IgD-negative memory B cell (primary cell): ENCODE measurements around the gene RIPOR2. TPM values are rescaled to one million over a fixed set of nuclear protein-coding genes. Genes with fewer than 3 reads are reported as not detected.

ENCODE experiments used
- H3K27ac Mint-ChIP-seq, 3 donors: one replicate each; pipeline ENCODE4 v1.8.0; 2020 to 2022; ENCODE audit warnings: mild to moderate bottlenecking in 3 of 3, mixed read lengths in 3 of 3, moderate library complexity in 1 of 3
- H3K27me3 Mint-ChIP-seq: one replicate; pipeline ENCODE4 v1.8.0; 2021; ENCODE audit warnings: mixed read lengths
- H3K36me3 Mint-ChIP-seq: one replicate; pipeline ENCODE4 v1.8.0; 2020; ENCODE audit warnings: mild to moderate bottlenecking, mixed read lengths
- H3K4me1 Mint-ChIP-seq, 3 donors: one replicate each; pipeline ENCODE4 v1.8.0; 2020 to 2022; ENCODE audit warnings: mixed read lengths in 3 of 3, mild to moderate bottlenecking in 1 of 3
- H3K4me3 Mint-ChIP-seq, 4 donors: one replicate each; pipeline ENCODE4 v1.8.0; 2020 to 2022; ENCODE audit warnings: mild to moderate bottlenecking in 4 of 4, mixed read lengths in 4 of 4, moderate library complexity in 3 of 4
- H3K9me3 Mint-ChIP-seq, 3 donors: one replicate each; pipeline ENCODE4 v1.8.0; 2020 to 2021; ENCODE audit warnings: mixed read lengths in 3 of 3, mild to moderate bottlenecking in 1 of 3
- polyA plus RNA-seq: library from polyadenylated mRNA; unstranded; fragments of 300-500 nt; fragmentation: Illumina TruSeq; gene quantifications from one replicate; pipeline ENCODE4 v1.2.3, GENCODE V29; 2021

Gene RIPOR2
- polyA plus RNA-seq, 1 donor from 2014 or later, result 561 TPM

DNA sequence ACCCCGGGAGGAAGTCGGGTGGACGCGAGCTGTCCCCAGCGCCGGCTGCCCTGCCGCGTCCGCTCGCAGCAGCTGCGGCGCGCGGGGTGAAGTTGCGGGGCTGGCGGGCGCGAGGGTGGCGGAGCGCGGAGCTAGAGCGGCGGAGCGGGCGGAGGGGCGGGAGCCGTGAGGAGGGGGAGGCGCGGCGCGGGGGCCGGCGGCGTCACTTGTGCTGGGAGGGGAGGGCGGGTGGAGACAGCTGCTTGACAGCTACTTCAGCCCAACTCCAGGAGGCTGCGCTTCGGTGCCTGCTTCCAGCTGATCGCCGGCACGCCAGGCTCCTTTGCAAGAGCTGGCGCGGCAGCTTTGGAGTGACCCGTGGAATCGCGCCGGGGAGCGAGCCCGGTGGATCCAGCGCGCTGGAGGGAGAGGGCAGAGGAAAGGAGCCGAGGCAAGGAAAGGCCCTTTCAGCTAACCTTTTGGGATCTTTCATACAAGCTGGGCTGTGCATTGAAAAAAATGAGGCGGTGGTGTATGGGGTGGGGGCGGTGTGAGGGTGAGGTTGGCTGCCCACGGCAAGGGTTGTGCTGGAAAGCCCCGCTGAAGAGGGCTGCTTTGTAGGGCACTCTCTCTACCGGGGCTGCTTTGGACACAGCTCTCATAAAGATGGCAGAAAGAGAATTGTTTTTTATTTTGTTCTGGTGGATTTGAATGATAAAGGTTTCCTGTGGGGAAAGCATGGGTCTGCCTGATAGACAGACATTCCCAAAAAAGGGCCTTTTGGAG, 24.6 kb downstream of the RIPOR2 start:
- Mint-ChIP-seq H3K4me3 (peak overlapping the region; percentile 83 to 94 (median 89)), H3K27me3 (peaks cover 1% of the 10 kb centered on the region), H3K27ac (peak overlapping the region; percentile 87 to 97 (median 96)), H3K36me3 (peaks cover 23% of the 10 kb centered on the region), H3K9me3 (no peaks in the 10 kb centered on the region), H3K4me1 (peaks cover 81 to 85% (median 84%) of the 10 kb centered on the region in 3 donors)

- H3K4me1 Mint-ChIP-seq, result peaks cover 81 to 86% (median 83%) of the 10 kb centered on the region in 3 donors
- H3K4me3 Mint-ChIP-seq, result peak overlapping the region; percentile 83 to 91 (median 88)
- peaks cover 1% of the 10 kb centered on the region for H3K27me3 Mint-ChIP-seq
- no peaks in the 10 kb centered on the region for H3K9me3 Mint-ChIP-seq
- H3K36me3 Mint-ChIP-seq, result peaks cover 25% of the 10 kb centered on the region
- H3K27ac Mint-ChIP-seq, result peak overlapping the region; percentile 87 to 97 (median 96)
Observed at GRCh38 chr6:24910331-24910960, 25.3 kb downstream of the RIPOR2 start.

GRCh38 chr6:24909241-24910216, 26.2 kb downstream of the RIPOR2 start:
- H3K4me1 Mint-ChIP-seq, result peaks cover 76 to 87% (median 80%) of the 10 kb centered on the region in 3 donors
- H3K27ac Mint-ChIP-seq, result peak overlapping the region; percentile 87 to 97 (median 96)
- peaks cover 25% of the 10 kb centered on the region for H3K36me3 Mint-ChIP-seq
- H3K27me3 Mint-ChIP-seq, result peaks cover 1% of the 10 kb centered on the region
- H3K4me3 Mint-ChIP-seq, result peak overlapping the region; percentile 83 to 91 (median 88)
- no peaks in the 10 kb centered on the region for H3K9me3 Mint-ChIP-seq

DNA sequence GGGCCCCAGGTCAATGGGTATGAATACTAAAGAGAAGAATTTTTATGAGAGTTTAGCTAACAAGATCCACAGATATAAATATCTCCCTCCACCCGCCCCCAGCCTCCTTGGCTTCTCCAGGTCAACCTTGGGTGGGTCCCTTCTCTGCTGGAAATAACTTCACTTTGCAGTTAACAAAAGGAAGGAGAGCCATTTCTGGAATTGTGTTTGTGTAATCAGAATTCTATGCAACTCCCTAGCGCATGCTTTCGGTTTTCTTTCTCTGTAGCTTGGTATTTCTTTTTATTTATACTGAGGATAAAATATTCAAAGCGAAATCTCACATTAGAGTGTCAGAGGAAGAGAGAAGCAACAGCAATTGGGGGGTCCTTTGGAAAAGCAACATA, 27.1 kb downstream of the RIPOR2 start:
- H3K27ac Mint-ChIP-seq, result peak overlapping the region; percentile 87 to 97 (median 96)
- no peaks in the 10 kb centered on the region for H3K9me3 Mint-ChIP-seq
- peak overlapping the region; percentile 83 to 91 (median 88) for H3K4me3 Mint-ChIP-seq
- peaks cover 75 to 89% (median 76%) of the 10 kb centered on the region in 3 donors for H3K4me1 Mint-ChIP-seq
- H3K27me3 Mint-ChIP-seq, result peaks cover 1% of the 10 kb centered on the region
- peaks cover 32% of the 10 kb centered on the region for H3K36me3 Mint-ChIP-seq

DNA sequence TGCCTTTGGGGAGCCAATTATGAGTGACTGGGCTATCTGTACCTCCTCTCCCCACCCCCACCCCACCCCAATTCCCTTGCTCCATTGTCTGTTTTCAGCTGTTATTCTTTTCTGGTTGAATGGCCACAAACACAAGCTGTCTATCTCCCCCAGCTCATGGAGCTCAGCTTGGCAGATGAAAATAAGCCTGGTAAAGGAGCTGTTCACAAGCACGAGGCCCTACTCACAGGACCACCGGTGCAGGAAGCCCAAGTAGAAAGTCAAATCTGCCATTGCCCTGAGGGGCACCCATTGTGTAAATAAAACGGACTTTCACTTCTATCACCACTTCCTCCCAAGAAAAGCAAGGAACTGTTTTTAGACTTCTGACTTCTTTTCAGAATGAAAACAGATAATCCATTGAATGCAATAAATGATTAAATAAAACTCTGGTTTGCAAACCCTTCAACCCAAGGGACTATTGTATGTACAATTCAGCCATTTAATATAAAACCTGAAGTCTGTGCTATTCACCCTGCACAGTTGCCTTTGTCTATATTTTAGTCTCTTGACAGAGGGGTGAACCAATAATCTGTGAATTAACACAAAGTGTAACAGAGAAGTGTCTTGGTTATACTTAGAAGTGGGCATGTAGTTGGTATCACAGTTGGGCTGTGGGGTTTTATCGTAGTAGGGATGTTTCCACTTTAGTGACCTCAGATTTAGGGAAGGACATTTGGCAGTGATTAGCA, 27.7 kb downstream of the RIPOR2 start:
- Mint-ChIP-seq H3K4me3 (peak overlapping the region; percentile 60 to 91 (median 88)), H3K36me3 (peaks cover 33% of the 10 kb centered on the region), H3K4me1 (peaks cover 72 to 86% (median 73%) of the 10 kb centered on the region in 3 donors), H3K9me3 (peaks cover 0 to under 1% (median 0%) of the 10 kb centered on the region in 3 donors), H3K27ac (peak overlapping the region; percentile 87 to 97 (median 96)), H3K27me3 (peaks cover 1% of the 10 kb centered on the region)

DNA sequence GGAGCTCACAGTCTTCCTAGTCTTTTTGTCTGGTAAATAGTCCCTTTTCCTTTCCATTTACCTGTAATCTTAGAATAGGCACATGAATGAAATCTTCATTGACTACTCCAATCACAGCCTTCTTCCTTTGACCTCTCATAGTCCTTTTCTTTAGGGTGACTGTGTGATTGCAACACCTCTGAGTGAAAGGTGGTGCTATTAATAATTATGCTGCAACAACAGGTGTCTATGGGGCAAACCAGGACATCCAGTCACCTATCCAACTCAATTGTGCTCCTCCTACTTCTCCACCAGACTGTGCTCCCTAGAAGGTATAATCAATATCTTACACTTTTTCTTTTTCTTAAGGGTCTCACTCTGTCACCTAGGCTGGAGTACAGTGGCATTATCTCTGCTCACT, 29.4 kb downstream of the RIPOR2 start:
- Mint-ChIP-seq H3K36me3 (peaks cover 32% of the 10 kb centered on the region), H3K9me3 (peaks cover 0 to 2% (median 0%) of the 10 kb centered on the region in 3 donors), H3K27me3 (peaks cover 1% of the 10 kb centered on the region), H3K4me1 (peaks cover 72 to 83% (median 73%) of the 10 kb centered on the region in 3 donors), H3K27ac (peak overlapping the region; percentile 20 to 97 (median 51)), H3K4me3 (peak overlapping the region in 3 of 4 donors; percentile 18 to 76 (median 33))

DNA sequence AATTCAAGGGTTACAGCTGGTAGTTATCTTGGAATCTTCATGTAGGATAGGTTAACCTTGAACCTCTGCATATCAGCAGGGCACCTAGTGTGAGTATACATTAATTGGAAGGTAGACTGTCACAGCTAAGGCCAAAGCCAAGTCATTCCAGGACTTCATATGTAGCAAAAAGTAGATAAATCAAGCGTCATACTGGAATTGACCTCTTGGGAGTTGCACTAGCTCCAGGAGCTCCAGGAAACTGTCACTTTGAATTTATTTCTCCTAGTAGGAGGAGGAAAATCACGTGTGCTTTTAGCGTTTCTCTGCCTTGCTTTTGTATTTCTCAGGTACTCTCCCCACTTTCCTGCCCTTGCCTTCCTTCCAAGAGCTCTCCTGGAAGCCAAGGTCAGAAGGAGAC, 30.3 kb downstream of the RIPOR2 start:
- H3K36me3 Mint-ChIP-seq, result peaks cover 29% of the 10 kb centered on the region
- H3K4me3 Mint-ChIP-seq, result peak overlapping the region; percentile 9 to 77 (median 32)
- peaks cover 1% of the 10 kb centered on the region for H3K27me3 Mint-ChIP-seq
- H3K9me3 Mint-ChIP-seq, result peaks cover 0 to 2% (median 0%) of the 10 kb centered on the region in 3 donors
- H3K4me1 Mint-ChIP-seq, result peaks cover 76 to 86% (median 77%) of the 10 kb centered on the region in 3 donors
- peak overlapping the region; percentile 7 to 97 (median 37) for H3K27ac Mint-ChIP-seq

- peaks cover 0 to 2% (median 0%) of the 10 kb centered on the region in 3 donors for H3K9me3 Mint-ChIP-seq
- H3K27me3 Mint-ChIP-seq, result no peaks in the 10 kb centered on the region
- H3K4me3 Mint-ChIP-seq, result peak overlapping the region in 1 of 4 donors; percentile 13
- peaks cover 72 to 84% (median 74%) of the 10 kb centered on the region in 3 donors for H3K4me1 Mint-ChIP-seq
- H3K27ac Mint-ChIP-seq, result peak overlapping the region; percentile 25 to 46 (median 33)
- H3K36me3 Mint-ChIP-seq, result peaks cover 25% of the 10 kb centered on the region
Observed at GRCh38 chr6:24903681-24904080, 32.1 kb downstream of the RIPOR2 start.

DNA sequence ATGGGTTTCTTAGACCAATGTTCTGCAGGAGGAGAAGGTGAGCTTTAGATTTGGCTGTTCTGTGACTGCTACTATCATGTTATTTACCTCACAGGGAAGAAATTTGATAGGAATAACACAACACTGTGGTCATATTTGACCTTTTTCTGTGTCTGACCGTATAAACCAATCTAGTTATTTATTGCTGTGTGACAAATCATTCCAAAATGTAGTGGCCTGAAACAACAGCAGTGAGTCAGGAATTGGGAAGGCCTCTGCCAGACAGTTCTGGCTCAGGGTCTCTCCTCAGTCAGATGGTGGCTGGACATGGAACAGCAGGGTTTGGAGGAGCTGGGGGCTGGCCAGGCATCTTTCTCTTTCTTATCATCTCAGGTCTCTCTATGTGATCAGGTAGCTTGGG, 33.0 kb downstream of the RIPOR2 start:
- Mint-ChIP-seq H3K4me1 (peaks cover 71 to 84% (median 73%) of the 10 kb centered on the region in 3 donors), H3K36me3 (peaks cover 23% of the 10 kb centered on the region), H3K4me3 (peak overlapping the region in 3 of 4 donors; percentile 2 to 45 (median 36)), H3K9me3 (peaks cover 0 to 2% (median 0%) of the 10 kb centered on the region in 3 donors), H3K27ac (peak overlapping the region; percentile 91 to 96 (median 92)), H3K27me3 (no peaks in the 10 kb centered on the region)

DNA sequence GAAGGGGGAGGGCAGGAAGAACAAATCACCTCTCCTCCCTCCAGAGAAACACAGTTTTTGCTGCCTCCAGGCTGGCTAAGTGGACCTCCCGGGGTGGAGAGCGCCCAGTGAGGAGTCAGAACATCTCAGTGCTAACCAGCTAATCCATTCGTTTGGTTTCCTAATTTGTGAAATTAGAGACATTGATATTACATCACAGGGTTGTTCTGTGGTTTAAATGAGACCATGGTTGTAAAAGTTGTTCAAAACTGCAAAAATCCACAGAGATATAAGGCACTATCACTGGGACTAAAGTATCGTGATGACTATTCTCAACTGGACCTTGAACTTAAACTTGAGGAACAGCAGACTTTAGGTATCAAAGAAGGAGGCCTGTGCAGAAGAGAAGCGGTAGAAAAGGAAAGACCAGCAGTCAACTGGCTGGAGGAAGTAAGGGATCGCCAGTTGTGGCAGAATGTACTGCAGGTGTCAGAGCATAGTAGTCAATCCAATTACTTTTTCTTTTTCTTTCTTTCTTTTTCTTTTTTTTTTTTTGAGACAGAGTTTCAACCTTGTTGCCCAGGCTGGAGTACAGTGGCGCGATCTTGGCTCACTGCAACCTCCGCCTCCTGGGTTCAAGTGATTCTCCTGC, 33.9 kb downstream of the RIPOR2 start:
- Mint-ChIP-seq H3K27me3 (no peaks in the 10 kb centered on the region), H3K4me3 (peak overlapping the region in 3 of 4 donors; percentile 41 to 85 (median 64)), H3K9me3 (peaks cover 0 to 2% (median 0%) of the 10 kb centered on the region in 3 donors), H3K36me3 (peaks cover 20% of the 10 kb centered on the region), H3K27ac (peak overlapping the region; percentile 91 to 96 (median 92)), H3K4me1 (peaks cover 66 to 80% (median 70%) of the 10 kb centered on the region in 3 donors)

- H3K9me3 Mint-ChIP-seq, result peaks cover 0 to 2% (median 0%) of the 10 kb centered on the region in 3 donors
- H3K4me3 Mint-ChIP-seq, result peak overlapping the region in 2 of 4 donors; percentile 29 to 64
- H3K4me1 Mint-ChIP-seq, result peaks cover 61 to 76% (median 70%) of the 10 kb centered on the region in 3 donors
- H3K27ac Mint-ChIP-seq, result peak overlapping the region; percentile 91 to 96 (median 92)
- no peaks in the 10 kb centered on the region for H3K27me3 Mint-ChIP-seq
- H3K36me3 Mint-ChIP-seq, result peaks cover 18% of the 10 kb centered on the region
Observed at GRCh38 chr6:24900917-24901697, 34.7 kb downstream of the RIPOR2 start.

GRCh38 chr6:24899997-24900325, 35.8 kb downstream of the RIPOR2 start:
- no peaks in the 10 kb centered on the region for H3K27me3 Mint-ChIP-seq
- H3K9me3 Mint-ChIP-seq, result peaks cover 0 to 2% (median 0%) of the 10 kb centered on the region in 3 donors
- H3K4me1 Mint-ChIP-seq, result peaks cover 55 to 67% (median 62%) of the 10 kb centered on the region in 3 donors
- peak overlapping the region in 2 of 4 donors; percentile 19 to 62 for H3K4me3 Mint-ChIP-seq
- H3K36me3 Mint-ChIP-seq, result peaks cover 15% of the 10 kb centered on the region
- peak overlapping the region; percentile 59 to 77 (median 76) for H3K27ac Mint-ChIP-seq
